GM12878 (cell line): Measurements from ENCODE around the gene STRA6. TPM values are rescaled to one million over a fixed set of nuclear protein-coding genes. Genes with fewer than 3 reads are reported as not detected.

Source experiments
- CBFB ChIP-seq: IDR thresholded peaks from 2 replicates; pipeline ENCODE4 v1.6.1; 2016; ENCODE audit warnings: antibody characterized with exemption, low read depth
- EGR1 ChIP-seq, 2 experiments: IDR thresholded peaks; 1 replicate in 1 of 2; 2 replicates in 1 of 2; pipeline ENCODE4 v1.6.1; 2011 to 2012; ENCODE audit warnings: low read depth in 2 of 2, low read length in 2 of 2, borderline replicate concordance in 1 of 2, mild to moderate bottlenecking in 1 of 2, moderate library complexity in 1 of 2
- HDGF ChIP-seq: fragments of 450-650 bp; IDR thresholded peaks from 2 replicates; pipeline ENCODE4 v1.6.1; 2016; ENCODE audit warnings: antibody characterized with exemption
- IKZF1 ChIP-seq: fragments of 450-650 bp; conservative IDR thresholded peaks from 2 replicates; pipeline ENCODE4 v1.6.1; 2017; ENCODE audit warnings: antibody characterized with exemption, mild to moderate bottlenecking
- IKZF2 ChIP-seq, 2 experiments: fragments of 450-650 bp; IDR thresholded peaks; 2 replicates each; pipeline ENCODE4 v1.6.1; 2017; ENCODE audit warnings: mild to moderate bottlenecking in 2 of 2, moderate library complexity in 2 of 2
- JUNB ChIP-seq: IDR thresholded peaks from 2 replicates; pipeline ENCODE4 v1.6.1; 2016; ENCODE audit warnings: antibody characterized with exemption, mild to moderate bottlenecking
- JUND ChIP-seq: IDR thresholded peaks from 2 replicates; pipeline ENCODE4 v1.6.1; 2012; ENCODE audit warnings: low read depth, mild to moderate bottlenecking, low read length, improper control_type of control experiment, moderate library complexity
- MEF2A ChIP-seq: IDR thresholded peaks from 2 replicates; pipeline ENCODE4 v1.6.1; 2011; ENCODE audit warnings: low read depth, mild to moderate bottlenecking, low read length, moderate library complexity; ENCODE audit not compliant: insufficient read depth
- NFIC ChIP-seq: IDR thresholded peaks from 2 replicates; pipeline ENCODE4 v1.6.1; 2012; ENCODE audit warnings: low read depth, mild to moderate bottlenecking, inconsistent platforms, low read length, moderate library complexity
- NFYA ChIP-seq: IDR thresholded peaks from 2 replicates; pipeline ENCODE4 v1.6.1; 2011; ENCODE audit warnings: low read depth, mild to moderate bottlenecking, low read length, improper control_type of control experiment, borderline replicate concordance
- PML ChIP-seq: IDR thresholded peaks from 2 replicates; pipeline ENCODE4 v1.6.1; 2012; ENCODE audit warnings: low read length, inconsistent platforms
- STAT3 ChIP-seq: IDR thresholded peaks from 2 replicates; pipeline ENCODE4 v1.6.1; 2011; ENCODE audit warnings: low read depth, low read length, improper control_type of control experiment
- SUPT20H ChIP-seq: IDR thresholded peaks from 2 replicates; pipeline ENCODE4 v1.6.1; 2011; ENCODE audit warnings: low read depth, mild to moderate bottlenecking, low read length, moderate library complexity, borderline replicate concordance; ENCODE audit not compliant: control insufficient read depth
- TCF12 ChIP-seq: IDR thresholded peaks from 2 replicates; pipeline ENCODE4 v1.6.1; 2011; ENCODE audit warnings: low read depth, mild to moderate bottlenecking, low read length
- polyA plus RNA-seq, 11 experiments: library from polyadenylated mRNA; depleted of rRNA in 4 of 11; unstranded in 6 of 11; stranded (reverse) in 5 of 11; fragments of >200 nt; fragmentation: Nextera tagmentation in 4 of 11; fragmentation: Illumina TruSeq in 1 of 11; extraction: Ambion mirVana in 4 of 11; extraction: Trizol in 1 of 11; gene quantifications; 1 replicate in 1 of 11; 2 replicates in 10 of 11; pipeline versions ENCODE4 v1.2.1 to v1.2.3, GENCODE V29; 2011 to 2016; ENCODE audit warnings: inconsistent platforms in 2 of 11, missing spikeins in 2 of 11, low read depth in 1 of 11
- total RNA-seq, 4 experiments: library from RNA; depleted of rRNA in 3 of 4; stranded (reverse); fragments of >200 nt in 3 of 4; fragmentation: Illumina TruSeq in 1 of 4; extraction: Trizol in 1 of 4; gene quantifications; 2 replicates each; pipeline versions ENCODE4 v1.2.1 to v1.2.3, GENCODE V29; 2013 to 2021
- TF ChIP-seq, protein P1 (sequence below): IDR thresholded peaks from 2 replicates; pipeline ENCODE4 v1.6.1; 2012; ENCODE audit warnings: low read depth, low read length, improper control_type of control experiment
- TF ChIP-seq, protein P2 (sequence below): IDR thresholded peaks from 2 replicates; pipeline ENCODE4 v1.6.1; 2012; ENCODE audit warnings: low read depth, low read length, improper control_type of control experiment
- TF ChIP-seq, protein P3 (sequence below): fragments of 450-650 bp; IDR thresholded peaks from 2 replicates; pipeline ENCODE4 v1.6.1; 2016; ENCODE audit warnings: mild to moderate bottlenecking, moderate library complexity, borderline replicate concordance
- TF ChIP-seq, protein P4 (sequence below): fragments of 450-650 bp; IDR thresholded peaks from 2 replicates; pipeline ENCODE4 v1.6.1; 2017; ENCODE audit warnings: mild to moderate bottlenecking
- TF ChIP-seq, protein P5 (sequence below): fragments of 150-350 bp; IDR thresholded peaks from 2 replicates; pipeline ENCODE4 v1.6.1; 2016; ENCODE audit warnings: low read depth, low read length

STRA6 gene
- total and polyA plus RNA-seq, 10 of the 15 experiments (the other 5 are each of a cell fraction or from before 2014, with no cell fraction given): 0.31 to 10.8 (median 5.8) TPM

DNA sequence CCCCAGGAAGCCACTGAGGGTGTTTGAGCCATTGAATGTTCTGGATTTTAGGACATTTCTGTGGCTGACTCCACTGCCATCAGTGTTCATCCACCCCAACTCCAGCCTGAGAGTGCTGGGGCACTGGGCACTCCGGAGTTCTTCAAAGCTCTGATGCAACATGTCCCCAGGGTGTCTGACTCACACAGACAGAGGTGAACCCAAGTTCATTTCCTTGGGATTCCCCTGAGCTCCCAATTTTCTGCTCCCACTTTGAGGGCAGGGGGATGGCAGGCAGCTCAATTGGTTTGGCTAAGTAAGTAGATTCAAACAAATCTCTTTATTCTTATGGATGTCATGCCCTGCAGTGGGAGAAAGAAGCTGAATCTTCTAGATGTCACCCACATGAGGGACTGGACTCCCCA lies 2.2 kb downstream of the STRA6 start (continued):
- TF ChIP-seq, protein P1, sequence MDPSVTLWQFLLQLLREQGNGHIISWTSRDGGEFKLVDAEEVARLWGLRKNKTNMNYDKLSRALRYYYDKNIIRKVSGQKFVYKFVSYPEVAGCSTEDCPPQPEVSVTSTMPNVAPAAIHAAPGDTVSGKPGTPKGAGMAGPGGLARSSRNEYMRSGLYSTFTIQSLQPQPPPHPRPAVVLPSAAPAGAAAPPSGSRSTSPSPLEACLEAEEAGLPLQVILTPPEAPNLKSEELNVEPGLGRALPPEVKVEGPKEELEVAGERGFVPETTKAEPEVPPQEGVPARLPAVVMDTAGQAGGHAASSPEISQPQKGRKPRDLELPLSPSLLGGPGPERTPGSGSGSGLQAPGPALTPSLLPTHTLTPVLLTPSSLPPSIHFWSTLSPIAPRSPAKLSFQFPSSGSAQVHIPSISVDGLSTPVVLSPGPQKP: no peak
- TF ChIP-seq, protein P2, sequence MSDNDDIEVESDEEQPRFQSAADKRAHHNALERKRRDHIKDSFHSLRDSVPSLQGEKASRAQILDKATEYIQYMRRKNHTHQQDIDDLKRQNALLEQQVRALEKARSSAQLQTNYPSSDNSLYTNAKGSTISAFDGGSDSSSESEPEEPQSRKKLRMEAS: no peak
- TF ChIP-seq SUPT20H: no peak
- TF ChIP-seq, protein P3, sequence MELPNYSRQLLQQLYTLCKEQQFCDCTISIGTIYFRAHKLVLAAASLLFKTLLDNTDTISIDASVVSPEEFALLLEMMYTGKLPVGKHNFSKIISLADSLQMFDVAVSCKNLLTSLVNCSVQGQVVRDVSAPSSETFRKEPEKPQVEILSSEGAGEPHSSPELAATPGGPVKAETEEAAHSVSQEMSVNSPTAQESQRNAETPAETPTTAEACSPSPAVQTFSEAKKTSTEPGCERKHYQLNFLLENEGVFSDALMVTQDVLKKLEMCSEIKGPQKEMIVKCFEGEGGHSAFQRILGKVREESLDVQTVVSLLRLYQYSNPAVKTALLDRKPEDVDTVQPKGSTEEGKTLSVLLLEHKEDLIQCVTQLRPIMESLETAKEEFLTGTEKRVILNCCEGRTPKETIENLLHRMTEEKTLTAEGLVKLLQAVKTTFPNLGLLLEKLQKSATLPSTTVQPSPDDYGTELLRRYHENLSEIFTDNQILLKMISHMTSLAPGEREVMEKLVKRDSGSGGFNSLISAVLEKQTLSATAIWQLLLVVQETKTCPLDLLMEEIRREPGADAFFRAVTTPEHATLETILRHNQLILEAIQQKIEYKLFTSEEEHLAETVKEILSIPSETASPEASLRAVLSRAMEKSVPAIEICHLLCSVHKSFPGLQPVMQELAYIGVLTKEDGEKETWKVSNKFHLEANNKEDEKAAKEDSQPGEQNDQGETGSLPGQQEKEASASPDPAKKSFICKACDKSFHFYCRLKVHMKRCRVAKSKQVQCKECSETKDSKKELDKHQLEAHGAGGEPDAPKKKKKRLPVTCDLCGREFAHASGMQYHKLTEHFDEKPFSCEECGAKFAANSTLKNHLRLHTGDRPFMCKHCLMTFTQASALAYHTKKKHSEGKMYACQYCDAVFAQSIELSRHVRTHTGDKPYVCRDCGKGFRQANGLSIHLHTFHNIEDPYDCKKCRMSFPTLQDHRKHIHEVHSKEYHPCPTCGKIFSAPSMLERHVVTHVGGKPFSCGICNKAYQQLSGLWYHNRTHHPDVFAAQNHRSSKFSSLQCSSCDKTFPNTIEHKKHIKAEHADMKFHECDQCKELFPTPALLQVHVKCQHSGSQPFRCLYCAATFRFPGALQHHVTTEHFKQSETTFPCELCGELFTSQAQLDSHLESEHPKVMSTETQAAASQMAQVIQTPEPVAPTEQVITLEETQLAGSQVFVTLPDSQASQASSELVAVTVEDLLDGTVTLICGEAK: no peak
- no peak for TF ChIP-seq IKZF2 (IDR thresholded peaks at IDR 0.05)
- TF ChIP-seq JUND: no peak
- TF ChIP-seq JUNB: peak; percentile 28
- TF ChIP-seq NFYA: no peak
- TF ChIP-seq NFIC: peak; percentile 33; the same call in 1 of the 2 replicates
- no peak for TF ChIP-seq IKZF1
- TF ChIP-seq CBFB: no peak
- TF ChIP-seq PML: no peak
- TF ChIP-seq MEF2A: no peak
- TF ChIP-seq, protein P4, sequence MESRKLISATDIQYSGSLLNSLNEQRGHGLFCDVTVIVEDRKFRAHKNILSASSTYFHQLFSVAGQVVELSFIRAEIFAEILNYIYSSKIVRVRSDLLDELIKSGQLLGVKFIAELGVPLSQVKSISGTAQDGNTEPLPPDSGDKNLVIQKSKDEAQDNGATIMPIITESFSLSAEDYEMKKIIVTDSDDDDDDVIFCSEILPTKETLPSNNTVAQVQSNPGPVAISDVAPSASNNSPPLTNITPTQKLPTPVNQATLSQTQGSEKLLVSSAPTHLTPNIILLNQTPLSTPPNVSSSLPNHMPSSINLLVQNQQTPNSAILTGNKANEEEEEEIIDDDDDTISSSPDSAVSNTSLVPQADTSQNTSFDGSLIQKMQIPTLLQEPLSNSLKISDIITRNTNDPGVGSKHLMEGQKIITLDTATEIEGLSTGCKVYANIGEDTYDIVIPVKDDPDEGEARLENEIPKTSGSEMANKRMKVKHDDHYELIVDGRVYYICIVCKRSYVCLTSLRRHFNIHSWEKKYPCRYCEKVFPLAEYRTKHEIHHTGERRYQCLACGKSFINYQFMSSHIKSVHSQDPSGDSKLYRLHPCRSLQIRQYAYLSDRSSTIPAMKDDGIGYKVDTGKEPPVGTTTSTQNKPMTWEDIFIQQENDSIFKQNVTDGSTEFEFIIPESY: no peak
- no peak for TF ChIP-seq HDGF
- TF ChIP-seq, protein P5, sequence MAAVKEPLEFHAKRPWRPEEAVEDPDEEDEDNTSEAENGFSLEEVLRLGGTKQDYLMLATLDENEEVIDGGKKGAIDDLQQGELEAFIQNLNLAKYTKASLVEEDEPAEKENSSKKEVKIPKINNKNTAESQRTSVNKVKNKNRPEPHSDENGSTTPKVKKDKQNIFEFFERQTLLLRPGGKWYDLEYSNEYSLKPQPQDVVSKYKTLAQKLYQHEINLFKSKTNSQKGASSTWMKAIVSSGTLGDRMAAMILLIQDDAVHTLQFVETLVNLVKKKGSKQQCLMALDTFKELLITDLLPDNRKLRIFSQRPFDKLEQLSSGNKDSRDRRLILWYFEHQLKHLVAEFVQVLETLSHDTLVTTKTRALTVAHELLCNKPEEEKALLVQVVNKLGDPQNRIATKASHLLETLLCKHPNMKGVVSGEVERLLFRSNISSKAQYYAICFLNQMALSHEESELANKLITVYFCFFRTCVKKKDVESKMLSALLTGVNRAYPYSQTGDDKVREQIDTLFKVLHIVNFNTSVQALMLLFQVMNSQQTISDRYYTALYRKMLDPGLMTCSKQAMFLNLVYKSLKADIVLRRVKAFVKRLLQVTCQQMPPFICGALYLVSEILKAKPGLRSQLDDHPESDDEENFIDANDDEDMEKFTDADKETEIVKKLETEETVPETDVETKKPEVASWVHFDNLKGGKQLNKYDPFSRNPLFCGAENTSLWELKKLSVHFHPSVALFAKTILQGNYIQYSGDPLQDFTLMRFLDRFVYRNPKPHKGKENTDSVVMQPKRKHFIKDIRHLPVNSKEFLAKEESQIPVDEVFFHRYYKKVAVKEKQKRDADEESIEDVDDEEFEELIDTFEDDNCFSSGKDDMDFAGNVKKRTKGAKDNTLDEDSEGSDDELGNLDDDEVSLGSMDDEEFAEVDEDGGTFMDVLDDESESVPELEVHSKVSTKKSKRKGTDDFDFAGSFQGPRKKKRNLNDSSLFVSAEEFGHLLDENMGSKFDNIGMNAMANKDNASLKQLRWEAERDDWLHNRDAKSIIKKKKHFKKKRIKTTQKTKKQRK: no peak
- no peak for TF ChIP-seq STAT3
- no peak for TF ChIP-seq EGR1 (IDR thresholded peaks at IDR 0.05; ENCODE audit: borderline replicate concordance in 1 of 2, low read depth in 2 of 2, low read length in 2 of 2)
- TF ChIP-seq TCF12: no peak
